HG03095 (cell line): ENCODE data around the gene TUBB4B.

Experiments
- ATAC-seq: cut with Tn5 transposase; IDR thresholded peaks from one replicate; pipeline ENCODE4 v1.9.1; 2021; ENCODE audit warnings: moderate library complexity; ENCODE audit not compliant: unreplicated experiment

TUBB4B gene

DNA sequence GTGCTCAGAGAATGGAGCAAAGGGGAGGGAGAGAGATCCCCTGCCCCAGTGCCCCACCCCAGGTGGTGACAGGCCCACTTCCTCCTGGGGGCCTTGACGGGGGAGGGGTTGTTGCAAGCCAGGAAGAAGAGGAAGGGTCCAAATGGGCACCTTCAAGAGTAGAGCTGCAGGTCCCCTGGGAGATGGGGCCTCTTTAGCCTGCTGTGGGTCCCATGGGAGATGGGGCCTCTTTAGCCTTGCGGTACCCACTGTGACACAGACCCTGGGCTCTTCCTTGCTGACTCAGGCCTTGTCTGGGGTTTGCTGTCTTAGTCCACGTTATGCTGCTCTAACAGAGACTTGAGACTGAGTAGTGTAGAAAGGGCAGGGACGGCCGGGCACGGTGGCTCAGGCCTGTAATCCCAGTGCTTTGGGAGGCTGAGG lies 26.9 kb downstream of the TUBB4B start:
- ATAC-seq = no peak

DNA sequence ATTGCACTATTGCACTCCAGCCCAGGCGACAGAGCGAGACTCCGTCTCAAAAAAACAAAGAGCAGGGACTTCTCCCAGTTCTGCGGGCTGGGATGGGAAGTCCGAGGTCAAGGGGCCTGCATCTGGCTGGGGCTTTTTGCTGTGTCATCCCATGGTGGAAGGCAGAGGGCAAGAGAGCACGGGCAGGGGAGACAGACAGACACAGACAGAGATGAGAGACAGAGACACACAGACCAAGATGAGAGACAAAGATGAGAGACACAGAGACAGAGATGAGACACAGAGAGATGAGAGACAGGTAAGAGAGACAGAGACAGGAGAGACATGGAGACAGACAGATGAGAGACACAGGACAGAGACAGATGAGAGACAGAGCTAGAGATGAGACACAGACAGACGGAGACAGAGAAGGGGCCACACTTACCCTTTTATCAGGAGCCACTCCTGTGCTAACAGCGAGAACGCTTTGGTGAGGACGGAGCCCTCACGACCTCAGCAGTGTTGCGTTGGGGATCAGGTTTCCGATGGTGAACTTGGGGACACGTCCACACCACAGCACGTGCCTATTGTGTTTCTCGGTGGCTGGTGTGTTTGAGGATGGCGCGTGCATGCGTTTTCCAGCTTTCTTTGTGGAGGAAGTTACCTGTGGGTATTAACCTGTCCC lies 27.6 kb downstream of the TUBB4B start:
- no peak for ATAC-seq

- ATAC-seq = no peak
These were observed 28.2 kb downstream of the TUBB4B start for GRCh38 chr9:137269231-137269772.

- ATAC-seq = no peak
These were observed 30.0 kb downstream of the TUBB4B start for GRCh38 chr9:137270929-137271695.

DNA sequence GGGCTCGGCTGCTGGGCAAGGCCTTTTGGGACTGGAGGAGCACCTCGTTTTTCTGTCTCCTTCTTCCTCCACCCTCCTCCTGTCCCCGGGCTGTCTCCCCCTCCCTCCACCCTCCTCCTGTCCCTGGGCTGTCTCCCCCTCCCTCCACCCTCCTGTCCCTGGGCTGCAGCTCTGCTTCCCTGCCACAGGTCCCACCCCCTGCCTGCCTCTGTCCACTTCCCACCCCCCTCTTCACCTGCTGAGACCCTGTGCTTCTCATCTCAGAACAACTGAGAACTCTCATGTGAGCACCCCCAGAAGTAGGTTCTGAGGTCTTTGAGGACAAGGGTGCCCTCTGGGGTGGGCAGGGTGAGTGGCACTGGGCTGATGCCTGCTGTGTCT lies 30.6 kb downstream of the TUBB4B start:
- ATAC-seq = no peak

DNA sequence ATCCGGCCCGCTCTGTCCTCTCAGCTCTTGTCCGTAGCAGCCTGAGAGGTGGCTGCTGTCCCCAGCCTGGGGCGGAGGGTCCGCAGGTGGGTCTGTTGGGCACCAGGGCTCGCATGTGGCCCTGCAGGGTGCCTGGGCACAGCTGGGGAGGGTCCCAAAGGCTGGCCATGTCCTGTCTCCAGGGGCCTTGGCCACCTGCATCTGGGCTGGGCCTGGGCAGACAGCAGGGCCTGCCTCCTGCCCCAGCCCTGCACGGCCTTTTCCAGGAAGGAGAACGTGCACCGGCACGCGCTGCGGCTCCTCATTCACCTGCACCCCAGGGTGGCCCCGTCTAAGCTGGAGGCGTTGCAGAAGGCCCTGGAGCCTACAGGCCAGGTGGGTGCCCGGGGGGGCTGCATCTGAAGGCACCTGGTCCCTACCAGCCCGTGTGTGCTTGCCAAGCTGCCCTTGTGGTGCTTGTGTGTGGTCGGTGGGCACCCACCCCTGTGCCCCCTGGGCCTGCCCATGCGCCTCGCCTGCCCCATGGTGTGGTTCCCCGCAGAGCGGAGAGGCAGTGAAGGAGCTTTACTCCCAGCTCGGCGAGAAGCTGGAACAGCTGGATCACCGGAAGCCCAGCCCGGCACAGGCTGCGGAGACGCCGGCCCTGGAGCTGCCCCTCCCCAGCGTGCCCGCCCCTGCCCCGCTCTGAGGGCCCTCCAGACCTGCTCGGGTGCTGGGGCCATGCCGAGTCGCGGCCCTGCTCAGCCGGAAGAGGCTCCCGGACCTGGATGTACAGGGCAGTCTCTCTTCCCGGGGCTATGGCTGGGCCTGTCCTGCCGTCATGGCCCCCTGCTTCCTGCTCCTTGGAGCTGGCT lies 31.4 kb downstream of the TUBB4B start:
- ATAC-seq = no peak

DNA sequence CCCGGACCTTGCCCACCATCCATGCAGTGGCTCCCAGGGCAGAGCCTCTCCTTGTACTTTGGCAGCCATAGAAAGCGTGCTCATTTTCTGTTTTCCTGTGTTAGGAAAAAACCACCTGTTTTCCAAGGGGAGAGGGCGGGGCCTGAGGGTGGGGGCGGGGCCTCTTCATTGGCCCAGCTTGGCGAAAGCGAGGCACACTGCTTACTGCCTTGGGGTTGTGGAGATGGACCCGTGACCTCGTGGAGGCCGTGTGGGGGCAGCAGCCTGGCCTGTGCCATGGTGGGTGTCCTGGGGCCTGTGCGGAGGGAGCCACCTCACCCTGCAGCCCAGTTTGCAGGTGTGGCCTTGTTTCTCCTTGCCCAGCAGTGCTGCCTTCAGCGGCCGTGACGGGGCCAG lies 32.0 kb downstream of the TUBB4B start:
- ATAC-seq = no peak

DNA sequence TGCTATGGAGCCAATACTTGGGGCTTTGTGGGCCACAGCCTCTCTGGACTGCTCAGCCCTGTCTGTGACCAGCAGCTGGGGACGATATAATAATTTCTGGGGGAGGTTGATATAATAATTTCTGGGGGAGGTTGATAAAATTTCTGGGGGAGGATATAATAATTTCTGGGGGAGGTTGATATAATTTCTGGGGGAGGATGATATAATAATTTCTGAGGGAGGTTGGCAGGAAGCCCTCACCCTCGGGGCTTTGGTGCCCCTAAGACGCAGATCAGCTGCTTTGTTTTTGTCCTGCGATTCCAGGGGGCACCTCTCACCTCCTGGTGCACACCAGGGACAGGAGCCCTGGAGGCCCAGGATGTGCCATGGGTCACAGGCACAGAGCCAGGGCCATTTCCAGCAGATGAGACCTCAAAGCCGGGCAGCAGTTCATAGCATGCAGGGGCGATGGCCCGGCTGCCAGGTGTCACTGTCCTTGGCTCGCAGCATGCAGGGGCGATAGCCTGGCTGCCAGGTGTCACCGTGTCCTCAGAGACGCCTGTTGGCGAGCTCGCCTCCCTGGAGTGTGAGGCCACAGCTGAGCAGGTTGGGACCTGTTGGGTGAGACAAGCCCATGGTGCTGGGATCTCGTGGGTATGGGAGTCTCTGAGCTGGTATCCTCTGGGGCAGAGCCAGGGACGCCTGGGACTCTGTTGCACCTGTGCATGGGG lies 32.7 kb downstream of the TUBB4B start:
- no peak for ATAC-seq

- no peak for ATAC-seq
These were observed 34.1 kb downstream of the TUBB4B start for GRCh38 chr9:137275203-137275587.

DNA sequence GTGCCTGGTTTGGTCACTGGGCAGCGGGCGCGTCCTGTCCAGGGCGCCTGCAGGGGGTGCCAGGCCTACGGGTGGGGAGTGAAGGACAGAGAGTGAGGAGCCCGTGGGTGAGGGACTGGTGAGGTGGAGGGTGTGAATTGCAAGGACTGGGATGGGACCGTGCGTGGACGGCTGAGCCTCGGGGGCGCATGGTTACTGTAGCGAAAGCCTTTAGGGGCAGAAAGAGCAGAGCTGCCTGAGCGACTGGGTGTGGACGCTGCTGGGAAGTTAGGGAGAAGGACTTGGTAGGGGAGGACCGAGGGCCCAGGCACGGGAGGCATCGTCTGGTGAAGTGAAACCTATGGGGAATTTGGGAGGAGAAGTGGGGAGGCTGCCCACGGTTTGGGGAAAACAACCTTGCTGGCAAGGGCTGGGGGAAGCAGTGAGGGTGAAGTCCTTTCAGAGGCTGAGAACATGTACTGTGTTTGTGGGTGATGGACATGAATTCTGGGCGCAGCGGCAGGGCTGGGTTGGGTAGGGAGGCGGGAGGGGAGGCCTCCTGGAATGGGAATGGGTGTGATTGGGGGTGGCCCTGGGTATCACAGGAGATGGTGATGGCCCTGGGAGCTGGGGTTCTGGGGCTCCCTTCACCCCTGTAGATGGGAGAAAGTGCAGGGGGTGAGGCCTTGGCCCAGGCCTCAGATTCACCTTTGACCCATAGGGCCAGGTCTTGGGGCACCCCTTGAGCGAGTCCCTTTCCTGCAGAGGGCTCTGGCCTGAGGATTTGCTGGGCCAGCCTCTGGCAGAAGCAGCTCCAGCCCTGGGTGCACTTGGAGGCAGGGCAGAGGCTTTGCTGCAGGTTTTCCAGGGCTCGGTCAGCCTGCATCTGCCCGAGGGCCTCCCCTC lies 34.7 kb downstream of the TUBB4B start:
- ATAC-seq = no peak

- no peak for ATAC-seq
These were observed 35.6 kb downstream of the TUBB4B start for GRCh38 chr9:137276473-137277328.

DNA sequence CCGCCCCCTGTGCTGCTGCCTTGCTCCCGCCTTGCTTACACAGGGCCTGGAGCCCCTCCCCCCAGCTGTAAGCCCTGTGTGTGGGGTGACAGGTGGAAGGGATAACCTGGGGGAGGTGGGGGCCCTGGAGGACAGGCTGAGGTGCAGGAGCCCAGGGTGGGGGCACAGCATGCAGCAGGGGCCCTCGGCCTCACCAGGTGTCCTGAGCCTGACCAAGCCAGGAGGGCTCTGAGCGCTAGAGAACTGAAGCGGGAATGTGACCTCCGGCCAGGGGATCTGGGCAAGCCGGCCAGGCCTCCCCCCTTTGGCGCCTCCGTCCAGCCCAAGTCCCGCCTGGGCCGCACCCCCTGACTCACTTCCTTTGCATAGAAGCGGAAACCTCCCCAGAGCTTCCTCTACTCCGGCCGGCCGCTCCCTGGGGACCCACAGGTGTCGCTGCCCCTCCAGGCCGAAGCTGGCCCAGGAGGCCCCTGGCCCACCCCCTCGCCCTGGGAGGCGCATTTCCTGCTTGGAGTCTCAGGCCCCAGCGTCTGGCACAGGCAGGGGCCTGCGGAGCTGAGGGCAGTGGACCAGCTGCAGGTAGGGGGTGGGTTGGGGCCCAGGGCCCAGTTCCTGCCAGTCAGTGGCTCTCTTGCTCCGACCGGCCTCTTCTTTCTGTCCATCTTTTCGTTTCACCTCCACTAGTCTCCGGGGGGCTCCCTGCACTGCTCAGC lies 36.4 kb downstream of the TUBB4B start, which contains the start of gene TOR4A:
TSS of gene TOR4A (plus strand) at position 398 of the 713 bp plus-strand sequence. CDS start 964 bp downstream, outside the sequence.
- ATAC-seq = peak; percentile 67

GRCh38 chr9:137278061-137278701 lies 37.1 kb downstream of the TUBB4B start:
- peak; percentile 4 for ATAC-seq

DNA sequence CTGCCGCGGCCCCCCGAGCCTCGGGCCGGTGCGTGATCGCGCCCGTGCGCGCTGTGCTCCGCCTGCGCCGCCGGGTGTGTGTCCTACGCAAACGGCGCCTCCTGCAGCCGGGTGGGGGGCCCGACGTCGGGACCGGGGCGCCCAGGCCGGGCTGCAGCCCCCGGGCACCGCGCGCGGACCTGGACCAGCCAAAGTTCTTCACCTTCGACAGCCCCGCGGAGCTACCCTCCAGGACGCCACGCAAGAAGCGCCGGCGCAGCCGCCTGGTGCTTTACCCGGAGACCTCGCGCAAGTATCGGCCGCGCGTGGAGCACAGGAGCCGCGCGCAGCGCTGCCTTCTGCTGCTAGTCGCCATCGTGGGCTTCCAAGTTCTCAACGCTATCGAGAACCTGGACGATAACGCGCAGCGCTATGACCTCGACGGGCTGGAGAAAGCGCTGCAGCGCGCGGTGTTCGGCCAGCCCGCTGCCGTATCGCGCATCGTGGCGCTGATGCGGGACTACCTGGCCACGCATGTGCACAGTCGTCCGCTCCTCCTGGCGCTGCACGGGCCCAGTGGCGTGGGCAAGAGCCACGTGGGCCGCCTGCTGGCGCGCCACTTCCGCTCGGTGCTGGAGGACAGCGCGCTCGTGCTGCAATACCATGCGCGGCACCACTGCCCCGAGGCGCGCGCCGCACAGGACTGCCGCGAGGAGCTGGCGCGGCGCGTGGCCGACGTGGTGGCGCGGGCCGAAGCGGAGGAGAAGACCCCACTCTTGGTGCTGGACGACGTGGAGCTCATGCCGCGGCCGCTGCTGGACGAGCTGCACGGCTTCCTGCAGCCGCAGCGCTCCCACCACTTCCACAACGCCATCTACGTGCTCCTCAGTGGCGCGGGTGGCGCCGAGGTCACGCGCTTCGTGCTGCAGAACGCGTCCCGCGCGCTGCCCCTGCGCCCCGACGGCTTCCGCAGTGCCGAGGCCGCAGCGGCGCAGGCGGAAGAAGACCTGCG lies 37.9 kb downstream of the TUBB4B start:
- ATAC-seq = no peak

GRCh38 chr9:137279741-137280473 lies 38.8 kb downstream of the TUBB4B start:
- ATAC-seq = no peak
